ENCODE results near the gene ATG4B. TPM values are rescaled to one million over a fixed set of nuclear protein-coding genes. Genes with fewer than 3 reads are reported as not detected.

The ATG4B gene
- total RNA-seq, 1 donor from 2014 or later = 80.7 TPM

DNA sequence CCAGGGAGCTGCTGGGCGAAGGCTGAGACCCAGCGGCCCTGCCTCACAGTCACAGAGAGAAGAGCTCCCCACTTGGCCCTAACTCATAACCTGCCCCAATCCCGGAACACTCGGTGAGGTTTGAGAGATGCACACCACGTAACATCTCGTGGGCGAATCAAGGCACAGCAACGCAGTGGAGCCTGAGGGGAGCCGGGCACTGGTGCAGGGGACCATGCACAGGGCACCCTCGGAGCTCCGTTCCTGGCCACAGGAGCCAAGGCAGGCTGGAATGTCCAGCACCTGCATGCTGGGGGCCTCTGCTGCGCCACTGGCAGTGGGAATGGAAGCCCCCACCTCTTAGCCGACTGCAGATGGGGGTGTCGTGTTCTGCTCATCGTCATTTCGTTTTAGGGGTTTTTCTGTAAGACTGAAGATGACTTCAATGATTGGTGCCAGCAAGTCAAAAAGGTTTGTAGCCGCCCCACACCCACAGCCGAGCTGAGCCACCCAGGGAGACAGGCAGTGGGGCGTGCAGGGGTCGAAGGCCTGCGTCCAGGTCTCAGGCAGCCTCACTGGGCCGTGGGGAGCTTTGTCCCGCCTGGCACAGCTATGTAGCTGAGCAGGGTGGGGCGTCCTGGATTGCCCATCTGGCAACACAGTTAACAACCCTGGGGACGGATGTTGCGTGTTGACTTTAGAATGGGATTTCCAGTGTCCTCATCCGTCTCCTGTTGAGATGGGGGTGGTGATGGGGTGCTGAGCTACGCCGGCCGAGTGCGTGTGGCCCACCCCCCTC is 33.0 kb downstream of the ATG4B start:
- Histone ChIP-seq H3K79me2 (ENCODE audit: low read depth) (no peaks in the 10 kb centered on the region), H2AFZ (replicated peaks) (no peak overlapping the region), H4K20me1 (ENCODE audit: low read depth) (peaks cover 13% of the 10 kb centered on the region), H3K9ac (no peak overlapping the region), H3F3A (ENCODE audit: low read depth) (peaks cover 13% of the 10 kb centered on the region), H3K4me2 (no peak overlapping the region), H3K36me3 (no peaks in the 10 kb centered on the region), H3K27me3 (no peaks in the 10 kb centered on the region), H3K4me1 (peaks cover 7% of the 10 kb centered on the region), H3K9me3 (ENCODE audit: low read depth) (no peaks in the 10 kb centered on the region), H3K27ac (no peak overlapping the region), H3K4me3 (no peak overlapping the region)
- Mint-ChIP-seq H3K4me3 (no peak overlapping the region), H3K36me3 (peaks cover 3% of the 10 kb centered on the region), H3K4me1 (peaks cover 16% of the 10 kb centered on the region), H3K9me3 (no peaks in the 10 kb centered on the region), H3K27ac (no peak overlapping the region), H3K27me3 (ENCODE audit: insufficient read depth, low read depth) (peaks cover 10% of the 10 kb centered on the region)
- no peak for DNase-seq (ENCODE audit: low spot score)
- TF ChIP-seq EZH2phosphoT487 (IDR thresholded peaks at IDR 0.05) (no peak), EZH2 (IDR thresholded peaks at IDR 0.05) (no peak)
- TF ChIP-seq, protein P1, sequence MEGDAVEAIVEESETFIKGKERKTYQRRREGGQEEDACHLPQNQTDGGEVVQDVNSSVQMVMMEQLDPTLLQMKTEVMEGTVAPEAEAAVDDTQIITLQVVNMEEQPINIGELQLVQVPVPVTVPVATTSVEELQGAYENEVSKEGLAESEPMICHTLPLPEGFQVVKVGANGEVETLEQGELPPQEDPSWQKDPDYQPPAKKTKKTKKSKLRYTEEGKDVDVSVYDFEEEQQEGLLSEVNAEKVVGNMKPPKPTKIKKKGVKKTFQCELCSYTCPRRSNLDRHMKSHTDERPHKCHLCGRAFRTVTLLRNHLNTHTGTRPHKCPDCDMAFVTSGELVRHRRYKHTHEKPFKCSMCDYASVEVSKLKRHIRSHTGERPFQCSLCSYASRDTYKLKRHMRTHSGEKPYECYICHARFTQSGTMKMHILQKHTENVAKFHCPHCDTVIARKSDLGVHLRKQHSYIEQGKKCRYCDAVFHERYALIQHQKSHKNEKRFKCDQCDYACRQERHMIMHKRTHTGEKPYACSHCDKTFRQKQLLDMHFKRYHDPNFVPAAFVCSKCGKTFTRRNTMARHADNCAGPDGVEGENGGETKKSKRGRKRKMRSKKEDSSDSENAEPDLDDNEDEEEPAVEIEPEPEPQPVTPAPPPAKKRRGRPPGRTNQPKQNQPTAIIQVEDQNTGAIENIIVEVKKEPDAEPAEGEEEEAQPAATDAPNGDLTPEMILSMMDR (IDR thresholded peaks at IDR 0.05) = no peak

DNA sequence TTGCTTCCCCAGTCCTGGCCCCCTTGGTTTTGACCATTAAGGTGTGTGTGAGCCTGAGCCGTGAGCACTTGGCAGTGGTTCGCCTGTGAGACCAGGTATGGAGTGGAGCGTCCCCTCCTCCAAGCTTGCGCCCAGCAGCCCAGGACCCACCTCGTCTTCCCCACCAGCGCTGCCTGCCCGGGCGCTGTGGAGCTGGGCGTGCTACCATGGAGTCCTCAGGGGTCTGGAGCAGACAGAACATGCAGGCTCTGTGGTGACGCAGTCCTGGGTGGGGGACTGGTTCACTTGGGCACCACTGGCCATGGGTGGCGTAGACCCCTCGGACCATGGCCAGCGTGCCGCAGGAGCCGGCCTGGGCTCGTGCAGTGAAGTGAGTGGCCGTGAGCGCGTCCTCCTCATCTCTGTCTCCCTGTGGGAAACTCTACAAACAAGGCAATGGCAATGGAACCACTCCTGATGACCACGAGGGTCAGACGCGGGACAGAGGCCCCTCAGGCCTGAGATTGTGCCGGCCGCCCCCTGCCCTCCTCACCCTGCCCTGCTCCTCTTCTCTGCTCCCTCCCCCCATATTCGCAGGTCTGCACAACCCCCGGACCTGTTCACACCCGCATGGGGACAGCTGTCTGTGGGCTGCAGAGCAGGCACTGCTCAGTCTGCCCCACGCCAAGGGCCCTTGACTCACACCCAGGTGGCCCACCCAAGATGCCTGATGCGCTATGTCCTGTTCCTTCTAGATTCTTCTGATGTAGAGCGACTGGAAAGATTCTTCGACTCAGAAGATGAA is 34.2 kb downstream of the ATG4B start:
- no peak overlapping the region for H3K9ac ChIP-seq
- Mint-ChIP-seq H3K4me1 (peaks cover 5% of the 10 kb centered on the region), H3K27ac (no peak overlapping the region), H3K4me3 (no peak overlapping the region), H3K9me3 (no peaks in the 10 kb centered on the region), H3K27me3 (ENCODE audit: insufficient read depth, low read depth) (peaks cover 10% of the 10 kb centered on the region), H3K36me3 (peaks cover 5% of the 10 kb centered on the region)
- no peaks in the 10 kb centered on the region for H3K36me3 ChIP-seq
- DNase-seq (ENCODE audit: low spot score) = no peak
- H3K4me3 ChIP-seq = no peak overlapping the region
- H4K20me1 ChIP-seq (ENCODE audit: low read depth) = peaks cover 2% of the 10 kb centered on the region
- no peaks in the 10 kb centered on the region for H3K27me3 ChIP-seq
- no peak overlapping the region for H2AFZ ChIP-seq (replicated peaks)
- TF ChIP-seq EZH2phosphoT487 (IDR thresholded peaks at IDR 0.05) (no peak), EZH2 (IDR thresholded peaks at IDR 0.05) (no peak)
- TF ChIP-seq, protein P1 (IDR thresholded peaks at IDR 0.05) = no peak
- no peaks in the 10 kb centered on the region for H3K9me3 ChIP-seq (ENCODE audit: low read depth)
- H3K4me1 ChIP-seq = peaks cover 1% of the 10 kb centered on the region
- H3K4me2 ChIP-seq = no peak overlapping the region
- peaks cover 15% of the 10 kb centered on the region for H3F3A ChIP-seq (ENCODE audit: low read depth)
- no peak overlapping the region for H3K27ac ChIP-seq
- no peaks in the 10 kb centered on the region for H3K79me2 ChIP-seq (ENCODE audit: low read depth)

DNA sequence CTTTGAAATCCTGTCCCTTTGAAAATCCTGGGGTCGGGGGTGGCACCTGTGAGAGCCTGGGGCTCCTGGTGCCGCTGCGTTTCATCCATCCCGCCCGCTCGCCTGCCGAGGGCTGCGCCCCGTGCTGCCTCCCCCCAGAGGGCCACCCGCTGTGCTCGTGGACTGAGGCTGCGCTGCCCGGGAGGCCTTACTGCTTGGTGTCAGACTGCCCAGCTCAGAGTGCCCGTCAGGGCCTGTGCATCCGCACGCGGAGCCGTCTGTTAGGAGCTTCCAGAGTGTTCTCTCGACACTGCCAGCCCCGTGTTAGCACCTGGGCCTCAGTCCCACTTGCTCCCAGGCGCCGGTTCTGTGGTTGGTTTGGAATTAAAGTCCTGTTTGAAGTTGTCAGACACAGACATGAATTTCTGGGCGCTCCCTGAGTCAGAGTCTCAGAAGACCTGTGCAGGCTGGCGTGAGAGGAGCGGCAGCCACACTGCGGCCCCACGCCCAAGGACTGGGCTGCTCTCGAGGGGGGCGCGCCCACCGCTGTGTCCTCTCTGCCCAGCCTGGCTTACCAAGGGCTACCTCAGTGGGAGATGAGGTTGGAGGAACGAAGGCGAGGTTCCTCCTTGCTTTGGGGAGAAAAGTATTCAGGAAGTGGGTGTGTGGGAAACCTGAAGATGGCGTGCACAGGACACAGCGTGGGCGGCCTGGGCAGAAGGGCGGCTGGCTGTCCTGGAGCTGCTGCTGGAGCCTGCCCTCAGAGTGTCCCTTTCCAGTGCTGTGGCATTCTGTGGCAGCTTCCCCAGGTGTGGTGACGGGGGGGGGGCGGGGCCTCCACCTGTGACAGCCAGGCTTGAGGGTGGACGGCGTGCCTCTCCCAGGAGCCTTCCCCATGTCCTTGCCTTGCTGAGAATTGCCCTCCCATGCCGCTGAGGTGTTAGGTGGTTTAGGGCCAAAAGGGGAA is 35.0 kb downstream of the ATG4B start:
- peaks cover 15% of the 10 kb centered on the region for H3F3A ChIP-seq (ENCODE audit: low read depth)
- no peak overlapping the region for H3K9ac ChIP-seq
- H3K27ac ChIP-seq = no peak overlapping the region
- H4K20me1 ChIP-seq (ENCODE audit: low read depth) = no peaks in the 10 kb centered on the region
- no peaks in the 10 kb centered on the region for H3K36me3 ChIP-seq
- H3K4me3 ChIP-seq = no peak overlapping the region
- no peak for DNase-seq (ENCODE audit: low spot score)
- no peaks in the 10 kb centered on the region for H3K9me3 ChIP-seq (ENCODE audit: low read depth)
- no peak overlapping the region for H2AFZ ChIP-seq (replicated peaks)
- H3K4me1 Mint-ChIP-seq = peaks cover 3% of the 10 kb centered on the region
- H3K27me3 Mint-ChIP-seq (ENCODE audit: insufficient read depth, low read depth) = peaks cover 10% of the 10 kb centered on the region
- no peaks in the 10 kb centered on the region for H3K27me3 ChIP-seq
- H3K9me3 Mint-ChIP-seq = no peaks in the 10 kb centered on the region
- no peaks in the 10 kb centered on the region for H3K79me2 ChIP-seq (ENCODE audit: low read depth)
- TF ChIP-seq EZH2phosphoT487 (IDR thresholded peaks at IDR 0.05) (no peak), EZH2 (IDR thresholded peaks at IDR 0.05) (no peak)
- TF ChIP-seq, protein P1 (IDR thresholded peaks at IDR 0.05) = no peak
- no peaks in the 10 kb centered on the region for H3K4me1 ChIP-seq
- H3K27ac Mint-ChIP-seq = no peak overlapping the region
- H3K4me3 Mint-ChIP-seq = no peak overlapping the region
- peaks cover 5% of the 10 kb centered on the region for H3K36me3 Mint-ChIP-seq
- H3K4me2 ChIP-seq = no peak overlapping the region
